Measurements from ENCODE around the gene SBNO1. TPM values are rescaled to one million over a fixed set of nuclear protein-coding genes. Genes with fewer than 3 reads are reported as not detected.

The SBNO1 gene
- total RNA-seq, 2 experiments from 2014 or later = 38.9 to 39.9 TPM

- CTCF ChIA-PET = no interaction called here
- H3K27me3 Mint-ChIP-seq (ENCODE audit: low read depth) = no peaks in the 10 kb centered on the region
- no peak overlapping the region for H3K4me3 Mint-ChIP-seq
- no peak overlapping the region for H3K27ac Mint-ChIP-seq
- no peak for ATAC-seq
- H3K36me3 Mint-ChIP-seq (ENCODE audit: low read depth) = peaks cover 44% of the 10 kb centered on the region
- POLR2A ChIA-PET = no interaction called here
- no peaks in the 10 kb centered on the region for H3K4me1 Mint-ChIP-seq (ENCODE audit: low read depth)
- no peak for DNase-seq
- H3K9me3 Mint-ChIP-seq (ENCODE audit: insufficient read depth) = no peaks in the 10 kb centered on the region
These were observed 32.8 kb upstream of the SBNO1 start for GRCh38 chr12:123397400-123397799.

- Mint-ChIP-seq H3K9me3 (ENCODE audit: insufficient read depth) (no peaks in the 10 kb centered on the region), H3K4me3 (no peak overlapping the region), H3K27me3 (ENCODE audit: low read depth) (no peaks in the 10 kb centered on the region), H3K4me1 (ENCODE audit: low read depth) (peaks cover 3% of the 10 kb centered on the region), H3K36me3 (ENCODE audit: low read depth) (peaks cover 48% of the 10 kb centered on the region), H3K27ac (no peak overlapping the region)
- CTCF ChIA-PET = no interaction called here
- POLR2A ChIA-PET = no interaction called here
- DNase-seq (no peak), ATAC-seq (no peak)
These were observed 32.3 kb upstream of the SBNO1 start for GRCh38 chr12:123396954-123397353.

DNA sequence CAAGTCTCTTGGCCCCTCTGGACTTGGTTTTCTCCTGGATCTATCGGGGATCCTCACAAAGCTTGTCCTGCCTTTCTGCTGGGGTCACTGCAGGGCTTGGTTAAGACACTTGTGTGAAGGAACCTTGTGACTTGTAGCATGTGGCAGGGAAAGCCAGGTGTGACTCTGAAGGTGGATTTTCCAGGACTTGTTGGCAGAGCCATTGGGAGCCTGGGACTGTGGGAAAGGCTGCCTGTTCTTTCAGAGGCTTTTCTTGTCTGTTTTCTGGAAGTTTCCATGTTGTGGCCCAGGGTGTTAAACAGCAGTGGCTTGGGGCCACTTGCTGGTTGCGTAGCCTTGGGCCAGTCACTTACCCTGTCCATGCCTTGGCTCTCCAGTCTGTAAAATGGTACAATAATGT, 31.9 kb upstream of the SBNO1 start:
- ATAC-seq (no peak), DNase-seq (no peak)
- POLR2A ChIA-PET = interaction anchor here (0.6 to 0.8 kb wide), 2 partner anchors 13 to 431 kb away, joined by 3 read pairs; partner anchors contain the start of gene KMT5A
- Mint-ChIP-seq H3K27ac (no peak overlapping the region), H3K4me3 (no peak overlapping the region), H3K4me1 (ENCODE audit: low read depth) (peaks cover 5% of the 10 kb centered on the region), H3K36me3 (ENCODE audit: low read depth) (peaks cover 52% of the 10 kb centered on the region), H3K27me3 (ENCODE audit: low read depth) (no peaks in the 10 kb centered on the region), H3K9me3 (ENCODE audit: insufficient read depth) (no peaks in the 10 kb centered on the region)
- CTCF ChIA-PET = no interaction called here

DNA sequence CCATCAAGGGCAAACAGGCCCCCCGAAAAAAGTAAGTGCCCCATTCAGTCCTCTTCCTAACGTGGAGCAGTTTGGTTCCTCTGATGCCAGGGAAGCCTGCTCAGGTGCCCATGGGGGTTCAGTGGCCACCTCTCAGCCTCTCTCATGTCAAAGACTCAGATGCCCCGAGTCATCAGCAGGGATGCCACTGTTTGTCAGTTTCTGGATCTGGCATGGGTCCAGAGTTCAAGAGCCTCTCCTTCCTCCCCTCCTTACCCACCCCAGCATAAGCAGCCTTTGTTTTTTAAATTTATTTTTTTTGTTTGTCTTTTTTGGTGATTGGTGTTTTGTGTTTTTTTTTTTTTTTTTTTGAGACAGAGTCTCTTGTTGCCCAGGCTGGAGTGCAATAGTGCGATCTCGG, 30.6 kb upstream of the SBNO1 start:
- H3K4me3 Mint-ChIP-seq = no peak overlapping the region
- no peak overlapping the region for H3K27ac Mint-ChIP-seq
- CTCF ChIA-PET = no interaction called here
- peaks cover 18% of the 10 kb centered on the region for H3K4me1 Mint-ChIP-seq (ENCODE audit: low read depth)
- ATAC-seq = no peak
- DNase-seq = no peak
- POLR2A ChIA-PET = no interaction called here
- no peaks in the 10 kb centered on the region for H3K9me3 Mint-ChIP-seq (ENCODE audit: insufficient read depth)
- H3K27me3 Mint-ChIP-seq (ENCODE audit: low read depth) = no peaks in the 10 kb centered on the region
- H3K36me3 Mint-ChIP-seq (ENCODE audit: low read depth) = peaks cover 65% of the 10 kb centered on the region

GRCh38 chr12:123393747-123394146, 29.1 kb upstream of the SBNO1 start:
- Mint-ChIP-seq H3K27ac (no peak overlapping the region), H3K4me1 (ENCODE audit: low read depth) (peaks cover 23% of the 10 kb centered on the region), H3K27me3 (ENCODE audit: low read depth) (no peaks in the 10 kb centered on the region), H3K4me3 (no peak overlapping the region), H3K36me3 (ENCODE audit: low read depth) (peaks cover 66% of the 10 kb centered on the region), H3K9me3 (ENCODE audit: insufficient read depth) (no peaks in the 10 kb centered on the region)
- DNase-seq (no peak), ATAC-seq (no peak)
- ChIA-PET POLR2A (no interaction called here), CTCF (interaction anchor here (1.7 kb wide), 1 partner anchor 27 kb away, joined by 3 read pairs; no protein-coding TSS in a partner anchor)

GRCh38 chr12:123391546-123392343, 27.1 kb upstream of the SBNO1 start:
- no peak overlapping the region for H3K27ac Mint-ChIP-seq
- peaks cover 40% of the 10 kb centered on the region for H3K4me1 Mint-ChIP-seq (ENCODE audit: low read depth)
- H3K9me3 Mint-ChIP-seq (ENCODE audit: insufficient read depth) = no peaks in the 10 kb centered on the region
- DNase-seq (no peak), ATAC-seq (no peak)
- no peaks in the 10 kb centered on the region for H3K27me3 Mint-ChIP-seq (ENCODE audit: low read depth)
- H3K36me3 Mint-ChIP-seq (ENCODE audit: low read depth) = peaks cover 58% of the 10 kb centered on the region
- H3K4me3 Mint-ChIP-seq = no peak overlapping the region
- ChIA-PET CTCF (interaction anchor here (1.7 to 2.1 kb wide), 2 partner anchors 17 to 26 kb away, joined by 4 to 6 read pairs; no protein-coding TSS in a partner anchor), POLR2A (interaction anchor here (0.7 kb wide), 1 partner anchor 71 kb away, joined by 3 read pairs; no protein-coding TSS in a partner anchor)

- H3K4me1 Mint-ChIP-seq (ENCODE audit: low read depth) = peaks cover 46% of the 10 kb centered on the region
- no peaks in the 10 kb centered on the region for H3K27me3 Mint-ChIP-seq (ENCODE audit: low read depth)
- H3K36me3 Mint-ChIP-seq (ENCODE audit: low read depth) = peaks cover 49% of the 10 kb centered on the region
- CTCF ChIA-PET = interaction anchor here (1.7 to 2.1 kb wide), 2 partner anchors 18 to 25 kb away, joined by 4 to 6 read pairs; no protein-coding TSS in a partner anchor
- H3K27ac Mint-ChIP-seq = peak overlapping the region; percentile 82
- ATAC-seq (no peak), DNase-seq (no peak)
- H3K4me3 Mint-ChIP-seq = peak overlapping the region; percentile 83
- POLR2A ChIA-PET = interaction anchor here (1.2 kb wide), 1 partner anchor 15 kb away, joined by 3 read pairs; no protein-coding TSS in a partner anchor
- H3K9me3 Mint-ChIP-seq (ENCODE audit: insufficient read depth) = no peaks in the 10 kb centered on the region
These were observed 26.1 kb upstream of the SBNO1 start for GRCh38 chr12:123390498-123391426.

- POLR2A ChIA-PET = interaction anchor here (1.2 kb wide), 1 partner anchor 16 kb away, joined by 3 read pairs; no protein-coding TSS in a partner anchor
- Mint-ChIP-seq H3K4me3 (peak overlapping the region; percentile 83), H3K4me1 (ENCODE audit: low read depth) (peaks cover 50% of the 10 kb centered on the region), H3K9me3 (ENCODE audit: insufficient read depth) (no peaks in the 10 kb centered on the region), H3K36me3 (ENCODE audit: low read depth) (peaks cover 42% of the 10 kb centered on the region), H3K27ac (peak overlapping the region; percentile 82), H3K27me3 (ENCODE audit: low read depth) (no peaks in the 10 kb centered on the region)
- CTCF ChIA-PET = interaction anchor here (1.7 to 2.1 kb wide), 2 partner anchors 19 to 24 kb away, joined by 4 to 6 read pairs; no protein-coding TSS in a partner anchor
- ATAC-seq (peak; percentile 21), DNase-seq (peak; percentile 34)
These were observed 25.1 kb upstream of the SBNO1 start for GRCh38 chr12:123389560-123390351.

DNA sequence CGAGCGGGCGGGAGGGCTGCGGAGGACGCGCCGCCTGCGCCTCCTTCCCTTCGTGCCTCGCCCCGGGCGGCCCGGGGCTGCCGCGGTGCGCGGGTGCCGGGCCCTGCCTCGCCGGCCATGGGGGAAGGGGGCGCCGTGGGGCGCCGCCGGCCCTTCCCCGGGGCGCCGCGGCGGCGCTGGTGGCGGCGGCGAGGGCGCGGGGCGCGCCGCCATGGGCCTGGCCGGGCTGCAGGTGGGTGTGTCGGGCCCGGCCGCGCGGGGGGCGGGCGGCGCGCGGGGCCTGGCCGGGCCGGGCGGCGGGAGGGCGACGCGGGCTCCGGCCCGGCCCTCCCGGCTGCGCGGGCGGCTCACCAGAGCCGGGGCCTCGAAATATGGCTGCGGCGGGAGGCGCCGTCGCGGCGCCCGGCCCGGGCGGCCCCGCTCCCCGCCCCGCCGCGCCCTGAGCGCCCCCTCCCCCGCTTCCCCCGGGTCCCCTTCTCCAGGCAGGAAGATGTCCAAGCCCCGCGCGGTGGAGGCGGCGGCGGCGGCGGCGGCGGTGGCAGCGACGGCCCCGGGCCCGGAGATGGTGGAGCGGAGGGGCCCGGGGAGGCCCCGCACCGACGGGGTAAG, 24.4 kb upstream of the SBNO1 start:
- no peak for DNase-seq
- ChIA-PET POLR2A (interaction anchor here (2.2 kb wide), 1 partner anchor 25 kb away, joined by 23 read pairs; the partner anchor contains the start of gene SBNO1), CTCF (no interaction called here)
- ATAC-seq = no peak
- Mint-ChIP-seq H3K27ac (no peak overlapping the region), H3K36me3 (ENCODE audit: low read depth) (peaks cover 37% of the 10 kb centered on the region), H3K4me1 (ENCODE audit: low read depth) (peaks cover 50% of the 10 kb centered on the region), H3K9me3 (ENCODE audit: insufficient read depth) (no peaks in the 10 kb centered on the region), H3K4me3 (no peak overlapping the region), H3K27me3 (ENCODE audit: low read depth) (no peaks in the 10 kb centered on the region)

DNA sequence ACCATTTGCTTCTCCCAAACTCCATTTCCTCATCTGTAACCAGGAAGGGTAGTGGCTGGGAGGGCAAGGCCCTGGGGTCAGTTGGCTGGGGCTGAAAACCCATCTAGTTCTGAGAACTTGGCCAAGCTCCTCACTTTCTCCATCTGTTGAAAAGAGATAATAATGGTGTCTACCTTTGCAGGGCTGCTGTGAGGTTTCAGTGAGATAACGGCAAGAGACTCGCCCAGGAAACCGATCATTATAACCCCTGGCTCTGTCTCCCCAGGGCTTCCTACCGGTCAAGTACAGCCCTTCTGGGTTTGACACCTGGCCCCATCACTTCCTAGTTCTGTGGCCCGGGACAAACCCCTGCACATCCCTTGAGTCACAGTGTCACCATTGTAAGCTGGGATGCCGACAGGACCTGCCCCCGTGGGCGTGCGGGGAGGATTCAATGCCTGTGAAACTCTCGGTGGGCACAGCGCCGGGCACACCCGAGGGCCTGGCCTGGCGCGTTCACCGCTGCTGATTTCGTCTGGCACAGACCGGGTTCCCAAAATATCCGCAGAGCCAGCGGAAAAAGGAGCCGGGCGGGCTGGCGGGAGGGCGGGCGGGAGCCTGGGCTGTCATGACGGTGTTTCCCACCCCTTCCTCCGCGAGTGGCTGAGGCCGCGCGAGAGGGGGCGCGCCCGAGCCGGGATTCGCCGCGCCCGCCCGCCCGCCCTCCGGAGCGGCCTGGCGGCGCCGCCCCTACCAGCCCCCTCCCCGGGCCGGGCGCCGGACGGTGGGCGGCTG, 23.7 kb upstream of the SBNO1 start:
- Mint-ChIP-seq H3K27me3 (ENCODE audit: low read depth) (no peaks in the 10 kb centered on the region), H3K4me3 (peak overlapping the region; percentile 86), H3K9me3 (ENCODE audit: insufficient read depth) (no peaks in the 10 kb centered on the region), H3K36me3 (ENCODE audit: low read depth) (peaks cover 33% of the 10 kb centered on the region), H3K27ac (peak overlapping the region; percentile 93), H3K4me1 (ENCODE audit: low read depth) (peaks cover 54% of the 10 kb centered on the region)
- ATAC-seq (peak; percentile 64), DNase-seq (peak; percentile 77)
- ChIA-PET POLR2A (interaction anchor here (1.1 to 2.2 kb wide), 3 partner anchors 24 to 246 kb away, joined by 3 to 23 read pairs (median 4); partner anchors contain the start of gene SBNO1), CTCF (interaction anchor here (0.9 to 1.6 kb wide), 2 partner anchors 23 to 80 kb away, joined by 3 to 11 read pairs; partner anchors contain the start of gene SBNO1)
